GM12878 (cell line): Measurements from ENCODE around the gene DTX3. TPM values are rescaled to one million over a fixed set of nuclear protein-coding genes. Genes with fewer than 3 reads are reported as not detected.
"Not testable (repeated sequence)": the region's sequence is repeated elsewhere in the genome, so short reads cannot be mapped to it uniquely, and the experiment has no call there.

Experiments used
- ATAC-seq: fragments of 200-7000 bp; cut with Tn5 transposase; 3 replicates; pipeline ENCODE4 v1.9.1; 2020; ENCODE audit warnings: mild to moderate bottlenecking, moderate library complexity
- BruUV-seq: library from RNA; stranded (reverse); fragments of 400-500 nt; replicated peaks from 2 replicates; lab custom pipeline; 2021; lab: Mats Ljungman, UMichigan
- CTCF ChIA-PET: fragments of 300-600 bp; sonication (Branson Sonifier 250); formaldehyde crosslinking; extraction: SDS; loops from one replicate; lab custom pipeline; 2021; ENCODE audit warnings: inconsistent platforms; lab: Yijun Ruan, JAX
- POLR2A ChIA-PET: fragments of 350-600 bp; formaldehyde crosslinking; extraction: SDS; loops from one replicate; lab custom pipeline; 2021; ENCODE audit warnings: inconsistent platforms; lab: Charles Lee
- RAD21 ChIA-PET: fragments of 300-600 bp; sonication (Branson Sonifier 250); formaldehyde crosslinking; loops from one replicate; lab custom pipeline; 2023; ENCODE audit warnings: antibody characterized with exemption; ENCODE audit not compliant: unreplicated experiment; lab: Charles Lee
- SMC1A ChIA-PET: fragments of 300-600 bp; sonication (Branson Sonifier 250); formaldehyde crosslinking; loops from one replicate; lab custom pipeline; 2023; ENCODE audit not compliant: unreplicated experiment, uncharacterized antibody; lab: Charles Lee
- DNase-seq: peaks from one replicate; pipeline ENCODE4 v3.0.0-alpha.2; 2011; ENCODE audit warnings: low read depth, low spot score
- FAIRE-seq: peaks from 3 replicates; lab custom pipeline; 2011; peaks lifted over from hg19 to GRCh38; lab: Jason Lieb, UNC
- H2AFZ ChIP-seq: 2 replicates; pipeline ENCODE4 v1.6.0; 2011; ENCODE audit warnings: low read depth, low read length, control low read depth; ENCODE audit not compliant: control insufficient read depth
- H3K27ac ChIP-seq: 2 replicates; pipeline ENCODE4 v1.5.1; 2011; ENCODE audit warnings: control low read depth; ENCODE audit not compliant: control insufficient read depth, insufficient read depth
- H3K27me3 ChIP-seq, 2 experiments: replicated peaks in 1 of 2; 2 replicates each; pipeline versions ENCODE4 v1.6.0 to v1.6.1; 2011; ENCODE audit warnings: low read length in 1 of 2; ENCODE audit not compliant: control insufficient read depth in 2 of 2, insufficient read depth in 2 of 2
- H3K36me3 ChIP-seq, 2 experiments: 2 replicates each; pipeline ENCODE4 v1.5.1; 2011; ENCODE audit warnings: low read length in 1 of 2; ENCODE audit not compliant: control insufficient read depth in 2 of 2, insufficient read depth in 2 of 2
- H3K4me1 ChIP-seq: 2 replicates; pipeline ENCODE4 v1.6.1; 2011; ENCODE audit warnings: mild to moderate bottlenecking, low read length, moderate library complexity, mixed read lengths; ENCODE audit not compliant: control insufficient read depth, insufficient read depth
- H3K4me2 ChIP-seq: 2 replicates; pipeline ENCODE4 v1.6.0; 2011; ENCODE audit warnings: control low read depth; ENCODE audit not compliant: control insufficient read depth, insufficient read depth
- H3K4me3 ChIP-seq: fragments of 200-600 bp; sonication (generic); 2 replicates; pipeline ENCODE4 v1.5.1; 2016
- H3K79me2 ChIP-seq: 2 replicates; pipeline ENCODE4 v1.6.0; 2011; ENCODE audit warnings: low read length; ENCODE audit not compliant: control insufficient read depth, insufficient read depth
- H3K9ac ChIP-seq: 2 replicates; pipeline ENCODE4 v1.8.0; 2011; ENCODE audit warnings: low read length, control low read depth, mixed read lengths; ENCODE audit not compliant: control insufficient read depth, insufficient read depth
- H3K9me3 ChIP-seq: replicated peaks from 3 replicates; pipeline ENCODE4 v1.5.1; 2011; ENCODE audit warnings: mild to moderate bottlenecking, low read length; ENCODE audit not compliant: control insufficient read depth, insufficient read depth
- H4K20me1 ChIP-seq: 2 replicates; pipeline ENCODE4 v1.6.0; 2011; ENCODE audit not compliant: control insufficient read depth, insufficient read depth
- ASH2L ChIP-seq: fragments of 300-600, 200-600 bp; sonication (generic); IDR thresholded peaks from 2 replicates; pipeline ENCODE4 v1.6.1; 2017; ENCODE audit warnings: low read depth, mild to moderate bottlenecking, borderline replicate concordance
- BCL11A ChIP-seq: IDR thresholded peaks from 2 replicates; pipeline ENCODE4 v1.6.1; 2011; ENCODE audit warnings: low read depth, low read length
- CBFB ChIP-seq: IDR thresholded peaks from 2 replicates; pipeline ENCODE4 v1.6.1; 2016; ENCODE audit warnings: antibody characterized with exemption, low read depth
- CBX3 ChIP-seq: fragments of 200-600 bp; sonication (generic); IDR thresholded peaks from 2 replicates; pipeline ENCODE4 v1.6.1; 2016; ENCODE audit warnings: low read depth, borderline replicate concordance
- FOS ChIP-seq: IDR thresholded peaks from 3 replicates; pipeline ENCODE4 v1.6.1; 2011; ENCODE audit warnings: borderline replicate concordance; ENCODE audit not compliant: insufficient read length; ENCODE audit errors: extremely low read depth
- FOXM1 ChIP-seq: IDR thresholded peaks from 2 replicates; pipeline ENCODE4 v1.6.1; 2012; ENCODE audit warnings: low read depth, mild to moderate bottlenecking, inconsistent platforms, low read length, moderate library complexity
- IKZF2 ChIP-seq, 2 experiments: fragments of 450-650 bp; IDR thresholded peaks; 2 replicates each; pipeline ENCODE4 v1.6.1; 2017; ENCODE audit warnings: mild to moderate bottlenecking in 2 of 2, moderate library complexity in 2 of 2
- NR2C1 ChIP-seq: fragments of 450-650 bp; IDR thresholded peaks from 2 replicates; pipeline ENCODE4 v1.6.1; 2017; ENCODE audit warnings: antibody characterized with exemption, mild to moderate bottlenecking, moderate library complexity
- SMAD5 ChIP-seq: IDR thresholded peaks from 2 replicates; pipeline ENCODE4 v1.6.1; 2016; ENCODE audit warnings: antibody characterized with exemption, low read depth
- SREBF2 ChIP-seq: IDR thresholded peaks from 2 replicates; pipeline ENCODE4 v1.6.1; 2012; ENCODE audit warnings: mild to moderate bottlenecking, low read length
- TCF3 ChIP-seq: IDR thresholded peaks from 2 replicates; pipeline ENCODE4 v1.6.1; 2012; ENCODE audit warnings: low read depth, mild to moderate bottlenecking, low read length, borderline replicate concordance; ENCODE audit not compliant: insufficient read depth
- USF1 ChIP-seq: IDR thresholded peaks from 2 replicates; pipeline ENCODE4 v1.6.1; 2011; ENCODE audit warnings: borderline replicate concordance, low read depth, mild to moderate bottlenecking, moderate library complexity, mixed read lengths, low read length; ENCODE audit not compliant: insufficient read depth; ENCODE audit errors: extremely low read length
- WGBS: methylation state at CpG from one replicate; pipeline ENCODE4 v1.1.6; 2016; ENCODE audit warnings: low lambda C conversion rate; ENCODE audit not compliant: insufficient replicate concordance, insufficient coverage; ENCODE audit errors: missing lambda C conversion rate; 5-methylcytosine and 5-hydroxymethylcytosine counted together
- in situ Hi-C: fragments of 300-500 bp; cut with MboI; formaldehyde crosslinking; loops from 9 replicates; pipeline ENCODE4 v1.14.3; 2018; ENCODE audit warnings: mixed read lengths
- intact Hi-C: fragments of 100-400 bp; cut with micrococcal nuclease; formaldehyde crosslinking; loops from one replicate; pipeline ENCODE4 v1.14.2; 2022; ENCODE audit not compliant: unreplicated experiment
- polyA plus RNA-seq, 11 experiments: library from polyadenylated mRNA; depleted of rRNA in 4 of 11; unstranded in 6 of 11; stranded (reverse) in 5 of 11; fragments of >200 nt; fragmentation: Nextera tagmentation in 4 of 11; fragmentation: Illumina TruSeq in 1 of 11; extraction: Ambion mirVana in 4 of 11; extraction: Trizol in 1 of 11; gene quantifications; 1 replicate in 1 of 11; 2 replicates in 10 of 11; pipeline versions ENCODE4 v1.2.1 to v1.2.3, GENCODE V29; 2011 to 2016; ENCODE audit warnings: inconsistent platforms in 2 of 11, missing spikeins in 2 of 11, low read depth in 1 of 11
- total RNA-seq, 4 experiments: library from RNA; depleted of rRNA in 3 of 4; stranded (reverse); fragments of >200 nt in 3 of 4; fragmentation: Illumina TruSeq in 1 of 4; extraction: Trizol in 1 of 4; gene quantifications; 2 replicates each; pipeline versions ENCODE4 v1.2.1 to v1.2.3, GENCODE V29; 2013 to 2021
- TF ChIP-seq, protein P1 (sequence below): fragments of 450-650 bp; IDR thresholded peaks from 2 replicates; pipeline ENCODE4 v1.6.1; 2016; ENCODE audit warnings: mild to moderate bottlenecking

The DTX3 gene
- total and polyA plus RNA-seq, 10 of the 15 experiments (the other 5 are each of a cell fraction or from before 2014, with no cell fraction given): 1.1 to 13.6 (median 5.6) TPM

GRCh38 chr12:57586832-57587429 is 17.7 kb upstream of the DTX3 start:
- no peak overlapping the region for H3K4me3 ChIP-seq
- no peak for TF ChIP-seq ASH2L
- TF ChIP-seq NR2C1: no peak
- TF ChIP-seq, protein P1, sequence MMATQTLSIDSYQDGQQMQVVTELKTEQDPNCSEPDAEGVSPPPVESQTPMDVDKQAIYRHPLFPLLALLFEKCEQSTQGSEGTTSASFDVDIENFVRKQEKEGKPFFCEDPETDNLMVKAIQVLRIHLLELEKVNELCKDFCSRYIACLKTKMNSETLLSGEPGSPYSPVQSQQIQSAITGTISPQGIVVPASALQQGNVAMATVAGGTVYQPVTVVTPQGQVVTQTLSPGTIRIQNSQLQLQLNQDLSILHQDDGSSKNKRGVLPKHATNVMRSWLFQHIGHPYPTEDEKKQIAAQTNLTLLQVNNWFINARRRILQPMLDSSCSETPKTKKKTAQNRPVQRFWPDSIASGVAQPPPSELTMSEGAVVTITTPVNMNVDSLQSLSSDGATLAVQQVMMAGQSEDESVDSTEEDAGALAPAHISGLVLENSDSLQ: no peak
- TF ChIP-seq BCL11A: no peak
- no peak for TF ChIP-seq CBFB
- no peak for TF ChIP-seq USF1
- TF ChIP-seq SMAD5: no peak
- TF ChIP-seq SREBF2: no peak
- TF ChIP-seq TCF3: no peak
- TF ChIP-seq FOS: no peak
- no peak for TF ChIP-seq FOXM1
- no peak for TF ChIP-seq IKZF2 (IDR thresholded peaks at IDR 0.05)
- no peak for TF ChIP-seq CBX3
- in situ Hi-C loops (no loop called here), intact Hi-C loops (loop anchor here (10.0 kb wide), 1 partner anchor 318 kb away; no protein-coding TSS in a partner anchor)
- DNase-seq (no peak), ATAC-seq (no peak), FAIRE-seq (no peak)
- H3K9ac ChIP-seq: no peak overlapping the region
- no TSS peak for BruUV-seq
- no peaks in the 10 kb centered on the region for H3K36me3 ChIP-seq
- no peak overlapping the region for H2AFZ ChIP-seq
- H4K20me1 ChIP-seq: no peaks in the 10 kb centered on the region
- 68% methylated on average over 3 of the region's 3 CpGs for WGBS
- H3K79me2 ChIP-seq: peaks cover 6% of the 10 kb centered on the region
- no peaks in the 10 kb centered on the region for H3K27me3 ChIP-seq
- no peak overlapping the region for H3K4me2 ChIP-seq
- ChIA-PET RAD21 (no interaction called here), POLR2A (no interaction called here), CTCF (interaction anchor here (4.6 to 7.8 kb wide), 2 partner anchors 34 to 154 kb away, joined by 22 to 119 read pairs; no protein-coding TSS in a partner anchor), SMC1A (no interaction called here)
- H3K9me3 ChIP-seq: no peaks in the 10 kb centered on the region
- no peak overlapping the region for H3K27ac ChIP-seq
- peaks cover 2% of the 10 kb centered on the region; the same call in 1 of the 2 replicates for H3K4me1 ChIP-seq

- BruUV-seq, H4K20me1 ChIP-seq: not testable (repeated sequence)
Measured at GRCh38 chr12:57588951-57589610, 15.5 kb upstream of the DTX3 start.

More at GRCh38 chr12:57588951-57589610, 15.5 kb upstream of the DTX3 start:
- H3K4me1 ChIP-seq, DNase-seq, H3K27me3 ChIP-seq, H3K36me3 ChIP-seq, H3K27ac ChIP-seq, H2AFZ ChIP-seq, RAD21 ChIA-PET, FAIRE-seq, ATAC-seq, H3K4me3 ChIP-seq, H3K9ac ChIP-seq, H3K4me2 ChIP-seq, H3K79me2 ChIP-seq, in situ Hi-C loops, H3K9me3 ChIP-seq: not testable (repeated sequence)
- intact Hi-C loops: loop anchor here (10.0 kb wide), 1 partner anchor 316 kb away; no protein-coding TSS in a partner anchor
- POLR2A ChIA-PET: interaction anchor here (0.6 kb wide), 3 partner anchors 16 to 92 kb away, joined by 3 to 5 read pairs (median 3); no protein-coding TSS in a partner anchor
- CTCF ChIA-PET: interaction anchor here (0.7 to 1.6 kb wide), 2 partner anchors 20 to 131 kb away, joined by 3 to 10 read pairs; no protein-coding TSS in a partner anchor
- 83% methylated on average over 15 of the region's 15 CpGs for WGBS
- SMC1A ChIA-PET: interaction anchor here (2.4 kb wide), 1 partner anchor 12 kb away, joined by 7 read pairs; no protein-coding TSS in a partner anchor
